Large intestine (tissue), 3 donors: ENCODE measurements around the gene C14orf119. TPM values are rescaled to one million over a fixed set of nuclear protein-coding genes. Genes with fewer than 3 reads are reported as not detected.

Source experiments
- DNase-seq, 2 donors: peaks; one replicate each; pipeline versions ENCODE4 v3.0.0 to v3.0.0-alpha.2; 2013
- H3K27ac ChIP-seq: one replicate; pipeline ENCODE4 v1.5.1; 2013; ENCODE audit warnings: low read length
- H3K27me3 ChIP-seq: 2 replicates; pipeline ENCODE4 v1.6.1; 2013; ENCODE audit warnings: low read length; ENCODE audit not compliant: control insufficient read depth, insufficient read depth
- H3K36me3 ChIP-seq: 2 replicates; pipeline ENCODE4 v1.6.1; 2013; ENCODE audit warnings: low read length; ENCODE audit not compliant: control insufficient read depth, insufficient read depth
- H3K4me1 ChIP-seq: one replicate; pipeline ENCODE4 v1.6.1; 2013; ENCODE audit warnings: low read length; ENCODE audit not compliant: control insufficient read depth, insufficient read depth
- H3K4me3 ChIP-seq: one replicate; pipeline ENCODE4 v1.5.1; 2013; ENCODE audit warnings: low read length
- H3K9me3 ChIP-seq: one replicate; pipeline ENCODE4 v1.6.1; 2013; ENCODE audit warnings: mild to moderate bottlenecking, low read depth, low read length, moderate library complexity; ENCODE audit not compliant: control insufficient read depth
- WGBS: methylation state at CpG from one replicate; pipeline ENCODE4 v1.1.5; 2013; ENCODE audit warnings: low lambda C conversion rate; ENCODE audit not compliant: insufficient coverage; 5-methylcytosine and 5-hydroxymethylcytosine counted together
- polyA plus RNA-seq: library from polyadenylated mRNA; unstranded; fragments of 120-200 nt; gene quantifications from one replicate; pipeline ENCODE4 v1.2.1, GENCODE V29; 2013

C14orf119 gene
- polyA plus RNA-seq, 1 donor: 60.9 TPM

- H3K4me3 ChIP-seq: no peak overlapping the region
- WGBS: 100% methylated on average over 1 of the region's 5 CpGs
- H3K27me3 ChIP-seq: peaks cover 35% of the 10 kb centered on the region
- H3K36me3 ChIP-seq: no peaks in the 10 kb centered on the region
- peaks cover 3% of the 10 kb centered on the region for H3K4me1 ChIP-seq
- H3K27ac ChIP-seq: no peak overlapping the region
- peaks cover 7% of the 10 kb centered on the region for H3K9me3 ChIP-seq
- DNase-seq: no peak
Measured at GRCh38 chr14:23110579-23111365, 15.5 kb downstream of the C14orf119 start.

- 63% methylated on average over 1 of the region's 12 CpGs for WGBS
- Histone ChIP-seq H3K27ac (no peak overlapping the region), H3K27me3 (peaks cover 37% of the 10 kb centered on the region)
Measured at GRCh38 chr14:23112359-23113178, 17.3 kb downstream of the C14orf119 start.

GRCh38 chr14:23113431-23114119 lies 18.3 kb downstream of the C14orf119 start:
- Histone ChIP-seq H3K27me3 (peaks cover 37% of the 10 kb centered on the region), H3K9me3 (peaks cover 1% of the 10 kb centered on the region), H3K27ac (no peak overlapping the region), H3K36me3 (no peaks in the 10 kb centered on the region), H3K4me1 (peaks cover 3% of the 10 kb centered on the region), H3K4me3 (no peak overlapping the region)
- WGBS: 80% methylated on average over 1 of the region's 10 CpGs
- no peak for DNase-seq

More at GRCh38 chr14:23112359-23113178, 17.3 kb downstream of the C14orf119 start:
- Histone ChIP-seq H3K36me3 (no peaks in the 10 kb centered on the region), H3K9me3 (peaks cover 7% of the 10 kb centered on the region), H3K4me3 (no peak overlapping the region), H3K4me1 (peaks cover 3% of the 10 kb centered on the region)
- no peak for DNase-seq

GRCh38 chr14:23114120-23114458 lies 18.8 kb downstream of the C14orf119 start:
- Histone ChIP-seq H3K27me3 (peaks cover 37% of the 10 kb centered on the region), H3K4me3 (no peak overlapping the region), H3K9me3 (no peaks in the 10 kb centered on the region), H3K36me3 (no peaks in the 10 kb centered on the region), H3K4me1 (peaks cover 3% of the 10 kb centered on the region), H3K27ac (no peak overlapping the region)
- no peak for DNase-seq
- no CpG with 5 or more reads among the region's 5 CpGs for WGBS

GRCh38 chr14:23114669-23115038 lies 19.3 kb downstream of the C14orf119 start:
- no peak overlapping the region for H3K4me3 ChIP-seq
- H3K27me3 ChIP-seq: peaks cover 37% of the 10 kb centered on the region
- no peaks in the 10 kb centered on the region for H3K9me3 ChIP-seq
- WGBS: no CpG with 5 or more reads among the region's 4 CpGs
- DNase-seq: no peak
- H3K4me1 ChIP-seq: peaks cover 3% of the 10 kb centered on the region
- no peaks in the 10 kb centered on the region for H3K36me3 ChIP-seq
- no peak overlapping the region for H3K27ac ChIP-seq

DNA sequence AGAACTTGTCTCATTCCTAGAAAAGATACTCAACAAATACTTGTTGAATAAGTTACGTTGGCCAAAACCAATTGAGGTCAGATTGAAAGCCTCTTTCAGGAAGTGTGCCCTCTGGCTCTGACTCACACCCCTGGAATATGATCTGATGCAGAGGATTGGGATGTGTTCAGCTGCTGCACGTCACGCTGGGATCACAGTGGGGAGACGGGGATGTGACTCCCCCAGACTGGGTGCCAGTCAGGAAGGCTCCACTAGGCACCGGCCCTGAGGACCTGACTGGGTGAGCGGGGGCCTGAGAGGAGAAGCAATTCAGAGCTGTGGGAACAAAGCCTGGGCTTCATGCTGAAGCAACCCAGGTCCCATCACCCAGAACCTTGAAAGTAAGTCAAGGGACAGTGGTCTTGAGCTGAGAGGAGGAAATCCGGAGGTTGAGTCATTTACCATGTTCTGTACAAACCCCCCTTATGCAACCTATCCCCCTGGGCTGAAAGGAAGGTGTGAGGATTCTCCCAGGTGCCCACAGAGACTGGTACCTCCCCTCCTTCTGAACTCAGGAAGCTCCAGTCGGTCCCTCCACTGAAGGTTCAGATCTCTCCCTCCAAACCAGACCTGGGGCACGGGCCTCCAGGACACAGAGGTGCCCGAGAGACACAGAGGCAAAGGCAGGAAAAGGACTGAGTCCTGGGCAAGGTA lies 19.9 kb downstream of the C14orf119 start:
- no peaks in the 10 kb centered on the region for H3K9me3 ChIP-seq
- peaks cover 3% of the 10 kb centered on the region for H3K4me1 ChIP-seq
- H3K27ac ChIP-seq: no peak overlapping the region
- no peaks in the 10 kb centered on the region for H3K36me3 ChIP-seq
- peaks cover 36% of the 10 kb centered on the region for H3K27me3 ChIP-seq
- WGBS: no CpG with 5 or more reads among the region's 10 CpGs
- H3K4me3 ChIP-seq: no peak overlapping the region
- DNase-seq: no peak

GRCh38 chr14:23115918-23116317 lies 20.6 kb downstream of the C14orf119 start:
- no peak overlapping the region for H3K4me3 ChIP-seq
- WGBS: 80% methylated on average over 1 of the region's 5 CpGs
- DNase-seq: no peak
- peaks cover 4% of the 10 kb centered on the region for H3K4me1 ChIP-seq
- peaks cover 30% of the 10 kb centered on the region for H3K27me3 ChIP-seq
- no peak overlapping the region for H3K27ac ChIP-seq
- H3K36me3 ChIP-seq: no peaks in the 10 kb centered on the region
- H3K9me3 ChIP-seq: no peaks in the 10 kb centered on the region

DNA sequence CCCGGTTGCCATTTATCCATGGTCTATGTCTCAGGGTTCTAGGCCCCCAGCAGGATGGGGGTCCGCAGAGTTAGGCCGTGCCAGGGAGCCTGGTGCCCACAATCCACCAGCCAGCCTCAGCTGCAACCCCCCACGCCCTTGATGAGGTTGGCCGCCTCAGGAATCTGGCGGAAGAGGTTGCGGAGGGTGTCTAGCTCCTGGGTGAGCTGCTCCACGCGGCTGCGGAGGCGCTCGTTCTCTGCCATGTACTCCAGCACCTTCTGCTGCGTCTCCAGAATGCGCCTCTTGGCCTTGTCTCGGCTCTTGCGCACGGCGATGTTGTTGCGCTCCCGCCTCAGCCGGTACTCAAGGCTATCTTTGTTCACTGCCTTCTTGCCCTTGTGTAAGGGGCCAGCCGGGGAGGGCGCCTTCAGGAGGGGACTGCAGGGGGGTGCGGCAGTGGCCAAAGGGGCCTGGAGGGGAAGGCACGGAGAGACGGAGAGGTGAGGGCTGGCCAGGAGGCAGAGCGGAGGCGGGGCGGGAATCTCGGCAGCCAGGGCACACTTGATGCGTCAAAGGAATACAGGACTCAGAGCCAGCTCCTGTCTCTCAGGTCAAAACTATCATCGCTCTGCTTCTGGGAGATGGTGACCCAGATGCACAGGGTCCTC lies 22.2 kb downstream of the C14orf119 start:
- H3K27ac ChIP-seq: no peak overlapping the region
- peaks cover 17% of the 10 kb centered on the region for H3K27me3 ChIP-seq
- DNase-seq: no peak
- peaks cover 17% of the 10 kb centered on the region for H3K4me1 ChIP-seq
- no peaks in the 10 kb centered on the region for H3K36me3 ChIP-seq
- WGBS: no CpG with 5 or more reads among the region's 32 CpGs
- H3K9me3 ChIP-seq: no peaks in the 10 kb centered on the region
- H3K4me3 ChIP-seq: no peak overlapping the region

DNA sequence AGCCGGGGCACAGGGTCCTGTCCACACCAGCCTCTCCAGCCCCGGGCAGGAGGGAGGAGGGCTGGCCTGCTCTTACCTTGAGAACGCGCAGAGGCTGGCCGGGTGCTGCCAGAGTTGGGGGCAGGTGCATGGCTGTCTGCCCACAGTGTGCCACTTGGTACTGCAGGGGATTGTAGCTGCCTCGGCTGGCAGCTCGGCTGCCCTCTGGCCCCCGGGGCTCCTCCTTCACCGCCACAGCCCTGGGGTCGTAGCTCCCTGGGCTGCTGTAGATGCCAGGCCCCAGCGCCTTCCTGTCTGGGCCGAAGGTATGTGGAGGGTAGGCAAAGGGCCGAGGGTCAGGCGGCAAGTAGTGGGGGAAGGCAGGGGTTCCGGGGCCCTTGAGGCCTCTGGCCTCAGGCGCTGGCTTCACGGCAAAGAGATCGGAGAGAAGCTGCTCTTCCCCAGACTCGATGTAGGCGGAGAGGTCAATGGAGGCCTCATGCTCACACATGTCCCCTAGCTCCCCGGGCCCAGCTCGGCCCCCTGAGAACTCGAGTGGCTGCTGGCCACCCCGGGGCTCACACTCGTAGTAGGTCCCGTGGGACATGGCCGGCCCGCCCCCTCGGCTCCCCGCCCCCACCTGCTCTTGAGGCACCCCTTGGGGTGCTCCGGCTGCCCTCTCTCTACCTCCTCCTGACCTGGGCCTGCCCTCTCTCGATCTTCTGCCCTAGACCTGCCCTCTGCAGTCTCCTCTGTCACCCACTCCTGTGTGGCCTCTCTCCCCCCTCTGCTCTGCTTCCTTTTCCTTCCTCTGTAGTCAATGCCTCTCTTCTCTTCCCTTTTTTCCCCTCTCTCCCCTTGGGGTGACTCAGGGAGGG lies 23.4 kb downstream of the C14orf119 start, which contains the start of gene CEBPE:
Gene CEBPE (minus strand): TSS at position 750 of the 857 bp plus-strand sequence. CDS start 164 bp downstream, at position 586.
- H3K9me3 ChIP-seq: no peaks in the 10 kb centered on the region
- H3K27ac ChIP-seq: no peak within 1 kb of the TSS
- peaks cover 12% of the 10 kb centered on the region for H3K27me3 ChIP-seq
- no peaks in the 10 kb centered on the region for H3K36me3 ChIP-seq
- H3K4me1 ChIP-seq: peaks cover 13% of the 10 kb centered on the region
- H3K4me3 ChIP-seq: no peak within 1 kb of the TSS
- no CpG with 5 or more reads among the region's 32 CpGs for WGBS
- no peak for DNase-seq
